Middle frontal gyrus (tissue), 1 donor: ENCODE results near the gene PDE4A.
"Not testable (repeated sequence)": the region's sequence is repeated elsewhere in the genome, so short reads cannot be mapped to it uniquely, and the experiment has no call there.

Experiments
- DNase-seq: peaks from one replicate; pipeline ENCODE4 v3.0.0-alpha.2; 2015; ENCODE audit warnings: low spot score; ENCODE audit errors: extremely low spot score

PDE4A gene

DNA sequence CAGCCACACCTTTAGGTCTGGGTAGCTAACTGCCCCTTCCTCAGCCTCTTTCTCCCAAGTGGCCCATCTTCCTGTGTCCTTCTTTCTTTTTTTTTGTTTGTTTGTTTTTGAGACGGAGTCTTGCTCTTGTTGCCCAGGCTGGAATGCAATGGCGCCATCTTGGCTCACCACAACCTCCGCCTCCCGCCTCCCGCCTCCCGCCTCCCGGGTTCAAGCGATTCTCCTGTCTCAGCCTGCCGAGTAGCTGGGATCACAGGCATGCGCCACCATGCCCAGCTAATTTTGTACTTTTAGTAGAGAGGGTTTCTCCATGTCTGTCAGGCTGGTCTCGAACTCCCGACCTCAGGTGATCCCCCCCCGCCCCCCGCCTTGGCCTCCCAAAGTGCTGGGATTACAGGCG lies 41.7 kb downstream of the PDE4A start:
- not testable (repeated sequence) for DNase-seq

DNA sequence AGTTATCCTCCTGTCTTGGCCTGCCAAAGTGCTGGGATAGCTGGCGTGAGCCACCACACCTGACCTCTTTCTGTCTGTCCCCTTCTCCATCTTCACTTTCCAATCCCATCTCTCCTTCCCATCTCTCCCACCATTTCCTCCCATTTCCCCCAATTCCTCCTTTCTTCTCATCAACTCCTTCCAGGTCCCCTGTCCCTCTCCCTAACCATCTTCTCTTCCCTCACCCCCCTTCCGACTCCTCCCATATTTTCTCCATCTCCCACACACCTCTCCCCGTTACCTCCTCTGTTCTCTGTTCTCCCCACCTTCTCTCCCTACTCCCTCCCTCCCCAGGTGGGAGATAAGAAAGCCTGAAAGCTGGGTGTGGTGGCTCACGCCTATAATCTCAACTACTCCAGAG lies 42.2 kb downstream of the PDE4A start:
- DNase-seq = no peak

DNA sequence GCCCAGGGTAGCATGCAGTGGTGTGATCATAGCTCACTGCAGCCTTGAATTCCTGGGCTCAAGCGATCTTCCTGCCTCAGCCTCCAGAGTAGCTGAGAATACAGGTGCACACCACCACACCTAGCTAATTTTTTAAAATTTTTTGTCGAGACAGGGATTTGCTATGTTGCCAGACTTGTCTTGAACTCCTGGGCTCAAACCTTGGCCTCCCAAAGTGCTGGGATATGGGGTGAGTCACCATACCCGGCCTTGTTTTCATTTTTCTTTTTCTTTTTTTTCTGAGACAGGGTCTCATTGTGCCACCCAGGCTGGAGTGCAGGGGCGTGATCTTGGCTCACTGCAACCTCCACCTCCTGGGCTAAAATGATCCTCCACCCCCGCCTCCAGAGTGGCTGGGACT lies 44.1 kb downstream of the PDE4A start:
- DNase-seq = no peak

DNA sequence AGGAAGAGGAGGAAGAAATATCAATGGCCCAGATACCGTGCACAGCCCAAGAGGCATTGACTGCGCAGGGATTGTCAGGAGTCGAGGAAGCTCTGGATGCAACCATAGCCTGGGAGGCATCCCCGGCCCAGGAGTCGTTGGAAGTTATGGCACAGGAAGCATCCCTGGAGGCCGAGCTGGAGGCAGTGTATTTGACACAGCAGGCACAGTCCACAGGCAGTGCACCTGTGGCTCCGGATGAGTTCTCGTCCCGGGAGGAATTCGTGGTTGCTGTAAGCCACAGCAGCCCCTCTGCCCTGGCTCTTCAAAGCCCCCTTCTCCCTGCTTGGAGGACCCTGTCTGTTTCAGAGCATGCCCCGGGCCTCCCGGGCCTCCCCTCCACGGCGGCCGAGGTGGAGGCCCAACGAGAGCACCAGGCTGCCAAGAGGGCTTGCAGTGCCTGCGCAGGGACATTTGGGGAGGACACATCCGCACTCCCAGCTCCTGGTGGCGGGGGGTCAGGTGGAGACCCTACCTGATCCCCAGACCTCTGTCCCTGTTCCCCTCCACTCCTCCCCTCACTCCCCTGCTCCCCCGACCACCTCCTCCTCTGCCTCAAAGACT lies 46.9 kb downstream of the PDE4A start:
- DNase-seq = no peak

DNA sequence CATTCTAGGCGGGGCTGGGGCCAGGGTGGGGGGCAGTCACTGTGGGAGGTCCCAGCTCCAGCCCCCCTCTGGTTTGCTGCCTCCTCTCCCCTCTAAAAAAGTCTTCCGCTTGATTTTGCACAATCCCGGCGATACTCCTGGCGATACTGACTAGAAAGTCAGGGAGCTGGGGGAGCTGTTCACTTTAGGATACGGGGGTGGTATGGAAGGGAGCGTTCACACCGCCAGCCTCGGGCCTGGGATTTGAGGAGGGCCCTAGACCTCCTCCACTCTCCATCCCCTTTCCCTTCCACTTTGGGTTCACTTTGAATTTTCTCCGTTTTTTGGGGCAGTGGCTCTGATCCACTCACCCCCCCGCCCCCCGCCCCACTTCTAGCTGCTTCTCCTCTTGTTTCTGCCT lies 47.8 kb downstream of the PDE4A start:
- no peak for DNase-seq

DNA sequence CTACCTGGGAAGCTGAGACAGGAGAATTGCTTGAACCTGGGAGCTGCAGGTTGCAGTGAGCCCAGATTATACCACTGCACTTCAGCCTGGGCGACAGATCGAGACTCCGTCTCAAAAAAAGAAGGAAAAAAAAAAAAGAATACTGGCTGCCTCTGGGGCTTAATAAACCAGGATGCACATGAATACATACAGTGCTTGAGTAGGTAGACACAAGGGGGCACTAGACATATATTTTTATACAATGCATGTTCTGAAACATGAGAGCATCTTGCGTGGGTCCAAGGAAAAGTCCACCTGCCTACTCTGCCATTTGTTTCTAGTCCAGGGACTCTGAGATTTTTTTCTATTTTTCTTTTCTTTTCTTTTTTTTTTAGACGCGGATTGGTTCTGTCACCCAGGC lies 51.6 kb downstream of the PDE4A start:
- DNase-seq = no peak

DNA sequence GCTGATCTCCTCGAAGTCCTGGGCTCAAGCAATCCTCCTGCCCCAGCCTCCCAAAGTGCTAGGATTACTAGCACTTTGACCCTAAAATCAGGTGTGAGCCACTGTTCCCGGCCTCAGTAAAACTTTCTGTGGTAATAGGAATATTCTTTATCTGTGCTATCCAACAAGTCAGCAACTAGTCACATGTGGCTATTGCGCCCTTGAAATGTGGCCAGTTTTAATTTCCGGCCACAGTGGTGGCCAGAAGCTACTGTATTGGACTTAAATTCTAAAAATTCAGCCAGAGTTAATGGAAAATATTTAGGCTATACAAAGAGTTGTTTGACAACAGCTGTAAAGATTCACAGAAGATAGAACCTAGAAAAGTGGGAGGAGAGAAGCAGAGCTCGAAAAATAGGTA lies 52.9 kb downstream of the PDE4A start:
- no peak for DNase-seq

DNA sequence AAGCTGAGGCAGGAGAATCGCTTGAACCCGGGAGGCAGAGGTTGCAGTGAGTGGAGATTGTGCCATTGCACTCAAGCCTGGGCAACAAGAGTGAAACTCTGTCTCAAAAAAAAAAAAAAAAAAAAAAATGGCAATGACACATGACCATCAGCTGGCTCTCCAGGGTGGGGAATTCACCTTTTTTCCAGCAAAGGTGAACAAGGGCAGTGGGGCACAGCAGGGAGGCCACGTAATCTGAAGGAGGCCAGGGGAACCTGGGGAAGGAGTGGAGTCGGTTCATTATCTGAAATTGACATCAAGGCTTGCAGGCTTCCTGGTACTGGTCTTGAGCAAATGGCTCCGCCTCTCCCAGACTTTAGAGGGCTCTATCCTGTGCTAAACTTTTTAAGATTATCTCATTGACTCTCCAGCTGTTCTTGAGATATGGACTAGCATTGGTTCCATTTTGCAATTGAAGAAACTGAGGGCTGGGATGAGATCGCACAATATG lies 54.7 kb downstream of the PDE4A start:
- DNase-seq = no peak

DNA sequence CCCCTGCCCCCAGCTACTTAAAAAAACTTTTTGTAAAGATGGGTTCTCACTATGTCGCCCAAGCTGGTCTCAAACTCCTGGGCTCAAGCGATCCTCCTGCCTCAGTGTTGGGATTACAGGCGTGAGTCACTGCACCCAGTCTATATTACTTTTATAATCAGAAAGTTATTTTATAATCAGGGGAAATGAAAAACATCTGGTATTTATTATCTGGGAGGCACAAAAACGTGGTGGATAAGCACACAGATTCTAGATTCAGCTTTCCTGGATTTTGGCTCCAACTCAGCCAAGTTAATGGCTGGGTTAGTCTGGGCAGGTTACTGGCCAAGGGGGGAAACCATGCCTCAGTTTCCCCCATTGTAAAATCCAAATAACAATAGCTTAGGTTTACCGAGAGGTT lies 58.1 kb downstream of the PDE4A start:
- DNase-seq = no peak

DNA sequence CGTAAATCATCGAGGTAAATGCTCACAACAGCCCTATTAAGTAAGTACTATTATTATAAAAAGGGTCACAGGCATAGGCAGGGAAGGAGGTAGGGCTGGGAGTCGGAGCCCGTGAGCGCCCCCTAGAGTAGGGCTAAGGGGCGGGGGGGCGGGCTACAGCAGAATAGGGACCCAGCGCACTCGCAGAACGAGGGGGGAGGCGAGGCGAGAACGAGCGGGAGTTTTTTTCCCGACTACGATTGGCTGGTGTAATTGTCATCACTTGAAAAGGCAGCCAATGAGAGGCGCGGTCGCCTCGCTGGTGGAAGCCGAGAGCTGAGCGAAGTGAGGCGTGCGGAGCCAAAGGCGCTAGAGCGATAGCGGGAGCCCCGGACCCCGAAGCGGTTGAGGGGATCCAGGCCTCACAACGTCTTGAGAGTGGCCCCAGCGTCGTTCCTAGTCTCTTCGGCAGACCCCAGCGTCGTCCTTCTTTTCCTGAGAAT lies 58.6 kb downstream of the PDE4A start:
- peak; percentile 94 for DNase-seq

DNA sequence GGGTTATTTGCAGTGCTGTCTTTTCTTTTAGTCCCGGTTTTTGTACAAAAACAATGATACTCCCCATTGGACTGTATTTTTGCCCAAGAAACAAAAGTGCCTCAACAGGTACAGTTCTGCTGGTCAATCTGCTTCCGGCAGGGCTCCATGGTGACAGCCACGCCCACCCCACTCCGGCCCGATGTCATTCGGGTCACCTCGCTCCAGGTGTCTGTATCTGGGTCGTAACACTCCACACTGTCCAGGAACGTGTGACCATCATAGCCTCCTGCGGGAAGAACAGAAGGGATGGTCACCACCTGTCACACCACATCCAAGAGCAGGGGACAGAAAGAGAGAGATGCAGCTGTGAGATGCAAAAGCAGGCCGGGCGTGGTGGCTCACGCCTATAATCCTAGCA lies 66.2 kb downstream of the PDE4A start:
- DNase-seq = no peak

DNA sequence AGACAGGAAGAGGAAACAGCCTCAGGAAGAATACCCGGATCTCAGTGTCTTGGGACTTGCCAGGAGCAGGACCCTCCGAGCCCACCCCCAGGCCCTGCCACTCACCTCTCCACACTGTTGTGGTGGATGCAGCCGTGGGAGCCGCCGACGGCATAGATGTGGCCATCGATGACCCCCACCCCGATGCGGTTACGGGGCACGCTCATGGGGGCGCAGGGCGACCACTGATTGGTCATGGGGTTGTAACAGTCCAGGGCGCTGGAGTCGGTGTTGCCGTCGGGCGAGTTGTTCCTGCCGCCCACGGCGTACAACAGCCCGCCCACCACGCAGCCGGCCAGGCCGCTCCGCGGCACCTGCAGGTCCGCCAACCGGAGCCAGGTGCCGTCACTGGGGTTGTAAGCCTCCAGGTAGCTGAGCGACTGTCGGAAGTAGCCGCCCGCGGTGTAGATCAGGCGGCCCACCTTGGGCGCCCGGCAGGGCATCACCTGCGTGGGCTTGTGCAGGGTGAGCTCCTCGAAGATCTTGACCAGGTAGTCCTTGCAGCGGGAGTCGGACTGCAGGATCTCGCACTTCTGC lies 71.2 kb downstream of the PDE4A start:
- no peak for DNase-seq

DNA sequence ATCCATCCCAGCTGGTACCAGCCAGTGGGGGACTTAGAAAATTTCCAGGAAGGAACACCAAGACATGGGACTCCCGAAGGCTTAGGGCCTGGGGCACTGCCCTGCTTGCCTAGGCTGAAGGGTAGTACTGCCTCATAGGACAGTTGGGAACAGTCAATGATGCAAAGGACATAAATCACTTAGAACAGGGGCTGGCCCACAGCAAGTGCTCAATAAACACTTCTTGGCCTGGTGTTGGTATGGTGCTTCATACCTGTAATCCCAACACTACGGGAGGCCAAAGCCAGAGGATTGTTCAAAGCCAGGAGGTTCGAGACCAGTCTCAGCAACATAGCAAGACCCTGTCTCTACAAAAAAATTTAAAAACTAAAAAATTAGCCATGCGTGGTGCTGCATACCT lies 77.0 kb downstream of the PDE4A start:
- no peak for DNase-seq

DNA sequence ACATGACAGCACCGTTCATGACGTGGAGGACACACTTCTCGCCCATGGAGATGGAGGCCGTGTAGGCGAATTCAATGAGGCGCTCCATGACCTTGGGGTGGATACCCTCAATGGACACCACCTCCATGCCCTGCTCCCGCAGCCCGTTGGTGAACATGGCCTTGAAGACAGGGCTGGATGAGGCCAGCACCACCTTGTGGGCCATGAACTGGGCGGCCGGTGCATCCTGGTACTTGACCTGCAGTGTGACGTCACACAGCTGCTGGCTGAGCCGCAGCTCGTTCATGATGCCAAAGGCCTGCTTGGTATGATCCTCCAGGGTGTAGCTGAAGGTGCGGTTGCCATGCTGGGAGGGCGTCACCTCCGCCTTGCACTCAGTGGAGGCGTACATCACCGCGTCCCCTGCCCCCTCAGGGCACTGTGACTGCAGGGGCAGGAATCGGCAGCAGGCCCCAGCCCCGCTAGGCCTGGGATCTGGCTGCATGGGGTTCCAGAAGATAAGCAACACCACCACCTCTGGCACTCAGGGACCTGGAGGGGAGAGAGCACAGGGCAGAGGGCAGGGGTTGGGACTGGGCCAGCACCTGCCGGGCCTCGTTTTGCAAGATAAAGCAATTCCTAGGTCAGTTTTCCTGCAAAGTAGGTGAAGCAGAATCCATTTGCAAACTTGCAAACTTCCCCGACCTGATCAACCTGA lies 79.4 kb downstream of the PDE4A start:
- DNase-seq = no peak

DNA sequence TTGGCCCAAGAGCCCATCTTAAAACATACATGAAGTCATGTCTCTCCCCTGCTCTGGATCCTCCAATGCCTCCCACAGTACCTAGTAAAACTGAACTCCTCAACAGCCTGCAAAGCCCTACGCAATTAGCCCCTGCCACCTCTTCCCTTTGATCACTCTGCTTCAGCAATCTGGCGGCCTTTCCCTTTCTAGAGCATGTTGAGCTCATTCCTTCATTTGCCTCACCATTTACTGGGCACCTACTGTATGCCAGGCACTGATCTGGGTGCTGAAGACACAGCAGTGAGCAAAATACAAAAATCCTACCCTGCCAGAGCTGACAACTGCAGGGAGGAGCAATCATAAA lies 79.9 kb downstream of the PDE4A start:
- no peak for DNase-seq

DNA sequence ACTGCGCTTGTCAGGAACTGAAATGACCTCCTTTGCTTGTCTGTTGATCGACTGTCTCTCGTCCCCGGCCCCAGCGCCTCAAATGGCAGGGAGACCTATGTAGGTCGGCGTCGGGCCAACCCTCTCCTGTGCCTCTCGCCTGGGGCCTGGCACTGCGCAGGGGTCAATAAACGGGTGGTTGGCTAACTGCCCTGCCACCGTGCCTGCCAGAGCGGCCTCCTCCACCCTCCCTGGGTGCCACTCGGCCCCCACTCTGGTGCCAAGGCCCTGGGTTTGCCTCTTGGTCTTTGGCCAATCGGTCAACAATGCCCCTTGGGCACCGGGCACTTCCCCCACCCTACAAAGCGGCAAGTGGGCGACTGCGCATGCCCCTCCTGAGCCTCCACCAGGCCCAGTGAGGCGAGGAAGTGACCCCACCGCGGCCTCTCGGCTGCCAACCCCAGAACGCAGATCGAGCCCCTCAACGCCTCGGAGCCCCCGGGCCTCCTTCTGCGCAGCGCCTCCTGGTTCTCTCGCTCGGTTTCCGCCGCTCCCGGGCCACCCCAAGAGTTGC lies 81.7 kb downstream of the PDE4A start:
- no peak for DNase-seq

DNA sequence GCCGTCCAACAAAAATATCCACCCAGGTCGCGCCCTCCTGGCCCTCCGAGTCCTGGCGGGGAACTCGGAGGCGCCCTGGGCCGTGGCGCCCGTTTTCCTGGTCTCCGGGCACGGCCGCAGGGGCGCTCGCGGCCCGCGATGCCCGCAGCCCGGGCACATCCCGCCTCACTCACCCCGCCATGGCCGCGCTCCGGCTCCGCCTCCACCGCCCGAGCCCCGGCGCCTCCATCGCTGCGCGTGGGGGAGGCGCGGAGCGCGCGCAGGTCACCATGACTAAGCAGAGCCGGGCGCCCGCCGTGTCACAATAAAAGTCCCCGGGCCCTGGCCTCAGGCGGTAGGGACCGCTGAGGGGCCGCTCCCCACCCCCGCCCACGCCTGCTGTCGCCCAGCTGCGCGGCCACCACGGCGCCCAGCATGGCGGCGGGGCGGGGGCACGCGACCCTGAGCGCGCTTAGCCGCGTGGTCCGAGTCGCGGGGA lies 82.2 kb downstream of the PDE4A start:
- DNase-seq = peak; percentile 70

DNA sequence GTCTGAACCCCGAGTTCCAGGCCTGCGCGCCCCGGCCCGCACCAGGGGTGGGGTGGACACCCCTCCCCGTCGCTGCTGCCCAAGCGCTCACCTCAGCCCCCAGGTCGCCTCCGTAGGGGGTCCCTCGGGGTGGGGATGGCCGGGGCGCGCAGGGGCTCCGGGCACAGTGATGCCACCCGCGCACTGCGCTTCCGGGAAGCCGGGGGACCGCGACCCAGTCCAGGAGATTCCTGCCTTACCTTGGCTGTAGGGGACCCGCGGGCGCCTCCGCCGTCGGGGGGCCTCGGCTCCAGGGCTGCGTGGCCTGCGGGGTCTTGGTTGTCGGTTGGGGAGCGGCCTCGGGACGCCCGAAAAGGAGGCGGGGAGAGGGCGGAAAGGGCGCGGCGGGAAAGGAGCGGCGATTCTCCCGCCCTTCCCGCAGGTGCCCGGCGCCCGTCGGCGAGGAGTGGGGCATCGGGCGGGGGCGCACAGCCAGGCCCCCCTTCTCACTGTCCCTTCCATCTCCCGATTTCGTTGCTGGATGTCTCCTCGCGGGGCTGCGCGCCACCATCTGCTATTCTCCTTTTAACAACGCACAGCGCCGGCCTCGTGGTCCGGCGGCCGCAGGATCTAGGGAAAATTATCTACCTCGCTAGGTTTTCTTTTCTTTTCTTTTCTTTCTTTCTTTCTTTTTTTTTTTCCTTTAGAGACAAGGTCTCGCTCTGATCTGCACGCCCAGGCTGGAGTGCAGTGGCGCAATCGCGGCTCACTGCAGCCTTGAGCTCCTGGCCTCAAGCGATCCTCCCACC lies 82.9 kb downstream of the PDE4A start, which contains the start of gene KEAP1:
Gene KEAP1 (minus strand): TSS at position 355 of the 788 bp plus-strand sequence. CDS start 3,323 bp downstream, outside the sequence.
- no peak for DNase-seq

DNA sequence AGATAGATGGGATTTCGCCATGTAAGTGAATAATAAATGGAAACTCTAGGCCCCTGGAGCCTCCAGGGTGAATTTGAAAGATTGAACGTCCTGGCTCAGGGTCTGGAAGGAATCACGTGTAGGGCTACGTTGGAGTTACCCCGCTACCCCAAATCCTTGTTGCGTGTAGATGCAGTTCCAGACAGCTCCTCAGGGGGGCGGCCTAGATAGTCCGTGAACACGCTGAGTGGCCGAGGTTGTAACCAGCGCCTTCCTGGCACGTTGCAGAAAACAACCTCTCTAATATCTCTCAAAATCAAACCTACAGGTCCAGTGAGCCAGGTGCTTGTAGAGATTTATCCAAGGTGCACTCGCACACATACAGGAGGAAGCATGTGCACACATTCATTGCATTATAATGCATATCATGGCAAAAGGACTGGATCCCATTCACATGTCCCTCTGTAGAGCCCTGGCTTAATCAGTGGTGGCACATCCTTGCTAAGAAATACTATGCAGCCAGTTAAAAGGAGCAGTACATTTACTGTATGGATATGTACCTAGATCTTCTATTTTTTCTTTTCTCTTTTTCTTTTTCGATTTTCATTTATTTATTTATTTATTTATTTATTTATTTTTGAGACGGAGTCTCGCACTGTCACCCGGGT lies 85.4 kb downstream of the PDE4A start:
- no peak for DNase-seq

DNA sequence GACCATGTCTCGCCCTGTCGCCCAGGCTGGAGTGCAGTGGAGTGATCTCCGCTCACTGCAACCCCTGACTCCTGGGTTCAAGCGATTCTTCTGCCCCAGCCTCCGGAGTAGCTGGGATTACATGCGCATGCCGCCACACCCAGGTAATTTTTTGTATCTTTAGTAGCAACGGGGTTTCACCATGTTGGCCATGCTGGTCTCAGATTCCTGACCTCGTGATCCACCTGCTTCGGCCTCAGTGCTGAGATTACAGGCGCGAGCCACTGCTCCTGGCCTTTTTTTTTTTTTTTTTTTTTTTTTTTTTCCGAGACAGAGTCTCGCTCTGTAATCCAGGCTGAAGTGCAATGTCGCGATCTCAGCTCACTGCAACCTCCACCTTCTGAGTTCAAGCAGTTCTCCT lies 87.7 kb downstream of the PDE4A start:
- DNase-seq = no peak

DNA sequence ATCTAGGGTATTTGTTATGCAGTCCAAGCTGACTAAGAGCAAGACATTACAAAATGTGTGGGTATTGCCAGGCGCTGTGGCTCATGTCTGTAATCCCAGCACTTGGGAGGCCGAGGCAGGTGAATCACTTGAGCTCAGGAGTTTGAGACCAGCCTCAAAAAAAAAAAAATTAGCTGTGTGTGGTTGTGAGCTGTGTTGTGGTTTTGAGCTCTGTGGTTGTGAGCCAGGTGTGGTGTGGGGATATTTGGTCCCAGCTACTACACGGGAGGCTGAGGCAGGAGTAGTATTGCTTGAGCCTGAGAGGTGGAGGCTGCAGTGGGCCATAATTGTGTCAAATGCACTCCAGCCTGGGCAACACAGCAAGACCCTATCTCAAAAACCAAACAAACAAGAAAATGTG lies 88.4 kb downstream of the PDE4A start:
- no peak for DNase-seq
